ENCODE data around the gene IER2. TPM values are rescaled to one million over a fixed set of nuclear protein-coding genes. Genes with fewer than 3 reads are reported as not detected.

The IER2 gene
- total RNA-seq, 1 donor from 2014 or later, result 115 TPM

DNA sequence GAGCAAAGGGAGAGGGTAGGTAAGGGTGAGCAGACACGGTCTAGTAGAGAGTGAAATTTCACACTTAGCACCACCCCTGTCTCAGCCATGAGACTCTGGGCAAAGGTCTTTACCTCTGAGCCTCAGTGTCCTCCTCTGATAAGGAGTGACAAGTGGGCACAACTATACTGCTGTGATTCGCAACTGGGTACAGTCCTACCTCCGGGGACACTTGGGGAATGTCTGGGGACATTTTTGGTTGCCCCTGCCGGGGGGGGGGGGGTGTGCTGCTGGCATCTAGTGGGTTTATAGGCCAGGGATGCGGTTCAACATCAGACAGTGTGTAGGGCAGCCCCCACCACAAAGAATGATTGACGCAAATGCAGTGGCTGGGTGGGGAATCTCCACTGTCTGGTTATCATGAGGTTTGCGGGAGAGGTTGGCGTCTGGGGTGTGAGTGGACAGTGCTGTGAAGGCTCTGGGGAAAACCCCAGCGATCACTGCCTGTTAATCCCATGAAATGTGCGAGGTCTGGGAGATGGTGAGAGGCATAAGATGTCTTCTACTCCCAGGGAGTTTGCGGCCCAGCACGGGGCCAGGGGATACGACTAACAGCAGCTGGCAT is 27.8 kb upstream of the IER2 start:
- H3K9me3 Mint-ChIP-seq (ENCODE audit: unreplicated experiment), result no peaks in the 10 kb centered on the region
- H3K27me3 Mint-ChIP-seq (ENCODE audit: unreplicated experiment), result peaks cover 7% of the 10 kb centered on the region
- H3K4me1 Mint-ChIP-seq (ENCODE audit: unreplicated experiment), result peaks cover 24% of the 10 kb centered on the region
- peaks cover 4% of the 10 kb centered on the region for H3K36me3 Mint-ChIP-seq (ENCODE audit: low read depth, unreplicated experiment)
- TF ChIP-seq, protein P1, sequence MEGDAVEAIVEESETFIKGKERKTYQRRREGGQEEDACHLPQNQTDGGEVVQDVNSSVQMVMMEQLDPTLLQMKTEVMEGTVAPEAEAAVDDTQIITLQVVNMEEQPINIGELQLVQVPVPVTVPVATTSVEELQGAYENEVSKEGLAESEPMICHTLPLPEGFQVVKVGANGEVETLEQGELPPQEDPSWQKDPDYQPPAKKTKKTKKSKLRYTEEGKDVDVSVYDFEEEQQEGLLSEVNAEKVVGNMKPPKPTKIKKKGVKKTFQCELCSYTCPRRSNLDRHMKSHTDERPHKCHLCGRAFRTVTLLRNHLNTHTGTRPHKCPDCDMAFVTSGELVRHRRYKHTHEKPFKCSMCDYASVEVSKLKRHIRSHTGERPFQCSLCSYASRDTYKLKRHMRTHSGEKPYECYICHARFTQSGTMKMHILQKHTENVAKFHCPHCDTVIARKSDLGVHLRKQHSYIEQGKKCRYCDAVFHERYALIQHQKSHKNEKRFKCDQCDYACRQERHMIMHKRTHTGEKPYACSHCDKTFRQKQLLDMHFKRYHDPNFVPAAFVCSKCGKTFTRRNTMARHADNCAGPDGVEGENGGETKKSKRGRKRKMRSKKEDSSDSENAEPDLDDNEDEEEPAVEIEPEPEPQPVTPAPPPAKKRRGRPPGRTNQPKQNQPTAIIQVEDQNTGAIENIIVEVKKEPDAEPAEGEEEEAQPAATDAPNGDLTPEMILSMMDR (IDR thresholded peaks at IDR 0.05; ENCODE audit: unreplicated experiment), result no peak
- no peak overlapping the region for H3K4me3 Mint-ChIP-seq (ENCODE audit: unreplicated experiment)
- H3K27ac Mint-ChIP-seq (ENCODE audit: unreplicated experiment), result peak overlapping the region; percentile 6
- no peak for DNase-seq (ENCODE audit: low spot score)

DNA sequence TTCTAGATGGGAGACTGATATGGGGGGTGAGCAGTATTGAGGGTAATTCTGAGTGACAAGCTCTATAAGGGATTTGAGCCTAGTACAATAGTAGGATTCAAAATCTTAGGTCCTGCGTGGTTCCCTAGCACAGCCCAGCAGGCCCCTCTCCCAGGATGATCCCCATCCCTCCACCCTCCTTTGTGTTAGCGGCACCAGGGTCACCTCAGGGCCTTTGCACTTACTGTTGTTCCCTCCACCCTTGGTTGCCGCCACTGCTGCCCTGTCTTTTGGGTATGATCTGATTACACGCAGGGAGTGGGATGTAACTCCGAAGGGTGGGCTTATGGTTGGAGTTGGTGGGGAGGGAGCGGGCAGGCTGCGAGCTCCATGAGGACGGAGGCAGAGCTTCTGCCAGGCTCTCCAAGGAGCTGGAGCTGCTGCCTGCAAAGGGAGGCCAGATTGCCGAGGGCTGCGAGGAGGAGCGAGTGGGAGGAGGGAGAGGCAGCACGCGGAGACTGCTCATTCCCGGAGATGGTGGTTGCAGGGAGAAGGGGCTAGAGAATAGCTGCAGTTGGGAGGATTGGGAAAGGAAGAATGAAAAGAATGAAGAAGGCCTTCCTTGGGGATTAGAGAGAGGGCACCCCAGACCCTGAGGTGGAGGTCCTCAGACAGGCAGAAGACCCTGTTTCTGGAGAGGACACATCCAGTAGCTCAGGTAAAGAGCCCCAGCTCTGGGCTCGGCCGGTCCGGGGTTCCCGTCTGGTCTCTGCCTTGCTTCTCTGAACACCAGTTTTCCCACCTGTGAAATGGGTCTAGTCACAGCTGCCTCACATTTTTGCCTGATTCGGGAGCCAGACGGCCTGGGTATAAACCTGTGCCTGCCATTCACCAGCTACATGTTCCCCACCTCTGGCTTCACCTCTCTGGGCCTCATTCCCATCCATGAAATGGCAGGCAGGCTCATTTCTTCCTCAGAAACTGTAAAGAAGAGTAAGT is 26.9 kb upstream of the IER2 start:
- Mint-ChIP-seq H3K27me3 (ENCODE audit: unreplicated experiment) (peaks cover 2% of the 10 kb centered on the region), H3K4me1 (ENCODE audit: unreplicated experiment) (peaks cover 20% of the 10 kb centered on the region), H3K4me3 (ENCODE audit: unreplicated experiment) (peak overlapping the region; percentile 56), H3K9me3 (ENCODE audit: unreplicated experiment) (no peaks in the 10 kb centered on the region), H3K27ac (ENCODE audit: unreplicated experiment) (peak overlapping the region; percentile 6), H3K36me3 (ENCODE audit: low read depth, unreplicated experiment) (peaks cover 4% of the 10 kb centered on the region)
- TF ChIP-seq, protein P1 (IDR thresholded peaks at IDR 0.05; ENCODE audit: unreplicated experiment), result no peak
- no peak for DNase-seq (ENCODE audit: low spot score)

DNA sequence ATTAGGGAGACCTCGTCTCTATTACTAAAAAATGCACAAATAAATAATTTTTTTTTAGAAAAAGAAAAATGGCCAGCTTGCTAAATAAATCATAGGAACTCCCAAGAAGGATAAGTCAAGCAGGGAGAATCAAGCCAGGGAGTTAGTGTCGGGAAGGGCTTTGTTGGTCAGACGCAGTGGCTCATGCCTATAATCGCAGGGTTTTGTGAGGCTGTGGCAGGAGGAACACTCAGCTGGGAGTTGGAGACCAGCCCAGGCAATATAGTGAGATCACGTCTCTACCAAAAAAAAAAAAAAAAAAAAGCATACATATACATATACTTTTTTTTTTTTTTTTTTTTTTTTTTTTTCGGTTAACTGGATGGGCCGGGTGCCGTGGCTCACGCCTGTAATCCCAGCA is 23.2 kb upstream of the IER2 start:
- Mint-ChIP-seq H3K9me3 (ENCODE audit: unreplicated experiment) (no peaks in the 10 kb centered on the region), H3K27ac (ENCODE audit: unreplicated experiment) (no peak overlapping the region), H3K4me3 (ENCODE audit: unreplicated experiment) (no peak overlapping the region), H3K27me3 (ENCODE audit: unreplicated experiment) (peaks cover 2% of the 10 kb centered on the region), H3K36me3 (ENCODE audit: low read depth, unreplicated experiment) (no peaks in the 10 kb centered on the region), H3K4me1 (ENCODE audit: unreplicated experiment) (peaks cover 12% of the 10 kb centered on the region)
- no peak for DNase-seq (ENCODE audit: low spot score)
- TF ChIP-seq, protein P1 (IDR thresholded peaks at IDR 0.05; ENCODE audit: unreplicated experiment), result no peak

DNA sequence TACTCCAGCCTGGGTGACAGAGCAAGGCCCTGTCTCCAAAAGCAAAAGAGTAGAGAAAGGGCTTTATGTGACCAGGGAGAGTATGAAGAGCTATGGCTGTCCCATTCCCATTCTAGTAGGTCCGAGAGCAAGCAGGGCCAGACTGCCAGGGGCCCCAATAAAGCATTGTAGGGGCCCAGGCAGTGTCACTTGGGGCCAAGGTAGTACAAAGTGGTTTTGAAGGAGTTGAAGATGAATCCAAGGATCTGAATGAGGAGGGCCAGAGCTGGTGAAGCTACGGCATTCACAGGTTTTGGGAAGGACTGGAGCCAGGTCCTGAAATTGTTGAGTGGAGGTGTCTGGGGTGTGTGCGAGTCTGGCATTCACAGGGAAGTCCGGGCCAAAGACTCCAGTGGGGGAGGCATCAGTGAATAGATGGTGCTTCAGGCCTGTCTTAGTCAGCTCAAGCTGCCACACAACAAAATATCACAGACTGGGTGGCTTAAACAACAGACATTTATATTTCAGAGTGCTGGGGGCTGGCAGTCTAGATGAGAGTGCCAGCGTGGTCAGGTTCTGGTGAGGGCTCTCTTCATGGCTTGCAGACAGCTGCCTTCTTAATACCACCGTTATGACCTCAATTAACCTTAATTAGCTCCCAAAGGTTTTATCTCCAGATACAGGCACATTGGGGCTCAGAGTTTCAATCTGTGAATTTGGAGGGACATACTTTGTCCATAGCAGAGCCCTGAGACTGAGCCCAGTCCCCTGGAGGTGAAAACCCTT is 22.2 kb upstream of the IER2 start:
- H3K9me3 Mint-ChIP-seq (ENCODE audit: unreplicated experiment), result no peaks in the 10 kb centered on the region
- peaks cover 8% of the 10 kb centered on the region for H3K4me1 Mint-ChIP-seq (ENCODE audit: unreplicated experiment)
- H3K36me3 Mint-ChIP-seq (ENCODE audit: low read depth, unreplicated experiment), result no peaks in the 10 kb centered on the region
- DNase-seq (ENCODE audit: low spot score), result no peak
- no peak overlapping the region for H3K27ac Mint-ChIP-seq (ENCODE audit: unreplicated experiment)
- no peak overlapping the region for H3K4me3 Mint-ChIP-seq (ENCODE audit: unreplicated experiment)
- TF ChIP-seq, protein P1 (IDR thresholded peaks at IDR 0.05; ENCODE audit: unreplicated experiment), result no peak
- H3K27me3 Mint-ChIP-seq (ENCODE audit: unreplicated experiment), result peaks cover 2% of the 10 kb centered on the region

All from endothelial cell (in vitro differentiated cells).